Ascending aorta (tissue), 2 donors: ENCODE data around the gene AR. TPM values are rescaled to one million over a fixed set of nuclear protein-coding genes. Genes with fewer than 3 reads are reported as not detected.
"Not testable (repeated sequence)": the region's sequence is repeated elsewhere in the genome, so short reads cannot be mapped to it uniquely, and the experiment has no call there.

Experiments
- DNase-seq, 2 donors: peaks; one replicate each; pipeline ENCODE4 v3.0.0-alpha.2; 2019; ENCODE audit warnings: low spot score in 2 of 2
- H3K27ac ChIP-seq, 2 donors: fragments of 200-600 bp; sonication (generic); one replicate each; pipeline ENCODE4 v1.5.1; 2016 to 2017; ENCODE audit warnings: mild to moderate bottlenecking in 1 of 2
- H3K27me3 ChIP-seq: fragments of 200-600 bp; sonication (generic); one replicate; pipeline ENCODE4 v1.5.1; 2017
- H3K36me3 ChIP-seq, 2 donors: fragments of 200-600 bp; sonication (generic); one replicate each; pipeline ENCODE4 v1.5.1; 2016
- H3K4me1 ChIP-seq, 2 donors: fragments of 200-600 bp; sonication (generic); one replicate each; pipeline ENCODE4 v1.5.1; 2016 to 2017; ENCODE audit warnings: mild to moderate bottlenecking in 1 of 2
- H3K4me3 ChIP-seq, 2 donors: fragments of 200-600 bp; sonication (generic); one replicate each; pipeline ENCODE4 v1.5.1; 2016 to 2017; ENCODE audit warnings: mild to moderate bottlenecking in 1 of 2
- H3K9me3 ChIP-seq, 2 donors: fragments of 200-600 bp; sonication (generic); one replicate each; pipeline ENCODE4 v1.5.1; 2016
- CTCF ChIP-seq, 3 experiments: fragments of 200-600 bp in 2 of 3; fragments of 450-650 bp in 1 of 3; sonication (generic) in 2 of 3; IDR thresholded peaks; one replicate each; pipeline ENCODE4 v1.5.1; 2016 to 2019; ENCODE audit warnings: antibody characterized with exemption in 3 of 3, mild to moderate bottlenecking in 1 of 3, moderate library complexity in 1 of 3
- intact Hi-C: fragments of 100-400 bp; cut with DNase I; formaldehyde crosslinking; loops from one replicate; pipeline ENCODE4 v1.15.1; 2023
- total RNA-seq: library from RNA; depleted of rRNA; stranded (reverse); fragments of >200 nt; gene quantifications from one replicate; pipeline ENCODE4 v1.1.0, GENCODE V29; 2016

Gene AR
- total RNA-seq, 1 donor from 2014 or later: 16.3 TPM

DNA sequence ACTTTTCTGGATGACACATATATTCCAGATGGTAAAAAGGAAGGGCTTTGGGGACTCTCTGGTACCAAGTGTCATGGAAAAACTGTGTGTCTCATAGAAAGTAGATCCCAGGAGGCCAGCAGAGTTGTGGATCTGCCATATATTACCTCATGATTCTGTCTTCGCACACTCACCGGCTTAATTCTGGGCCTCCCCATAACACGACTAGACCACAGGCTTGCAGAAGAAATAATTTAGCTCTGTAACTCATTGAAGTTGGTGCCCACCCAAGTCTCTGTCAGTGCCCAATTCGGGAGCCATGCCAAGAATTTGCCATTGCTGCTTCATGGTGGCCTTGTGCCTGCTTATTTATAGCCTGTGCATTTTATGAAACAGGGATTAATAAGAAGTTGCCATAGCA, 104.5 kb downstream of the AR start:
- Histone ChIP-seq H3K9me3 (no peaks in the 10 kb centered on the region), H3K27ac (no peak overlapping the region), H3K4me1 (no peaks in the 10 kb centered on the region), H3K4me3 (no peak overlapping the region), H3K36me3 (no peaks in the 10 kb centered on the region), H3K27me3 (no peaks in the 10 kb centered on the region)
- TF ChIP-seq CTCF (IDR thresholded peaks at IDR 0.05): no peak
- intact Hi-C loops: no loop called here
- no peak for DNase-seq

DNA sequence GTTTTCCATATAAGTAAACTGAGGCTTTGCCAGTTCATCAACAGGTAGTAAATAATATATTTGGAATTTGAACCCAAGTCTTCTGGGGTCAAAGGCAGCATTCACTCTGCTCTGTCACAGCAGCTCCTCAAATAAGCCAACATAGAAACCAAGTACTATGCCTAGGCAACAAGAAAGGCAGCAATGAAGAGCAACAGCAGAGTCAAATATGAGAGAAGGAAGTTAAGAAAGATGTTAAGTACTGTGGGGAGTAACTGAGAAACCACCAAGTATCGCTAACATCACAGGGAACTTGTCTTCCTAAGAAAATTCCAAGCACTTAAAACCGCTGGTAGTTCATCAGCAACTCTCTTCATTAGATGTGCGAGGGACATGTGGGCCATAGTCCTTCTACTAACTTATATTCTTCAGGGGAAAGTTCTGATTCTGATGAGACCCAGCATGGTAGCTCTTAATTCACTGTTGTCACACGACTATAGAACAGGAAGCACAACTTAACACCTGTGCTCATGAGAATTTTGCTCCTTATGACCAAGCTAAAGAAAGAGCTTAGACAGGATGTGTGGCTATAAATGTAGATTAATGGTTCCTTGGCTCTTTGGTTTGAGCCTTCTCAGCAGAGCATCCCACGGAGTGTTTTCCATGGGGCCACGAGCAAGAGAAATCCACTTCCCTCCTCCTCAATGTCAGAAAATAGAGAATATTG, 107.8 kb downstream of the AR start:
- Histone ChIP-seq H3K9me3 (no peaks in the 10 kb centered on the region), H3K27ac (no peak overlapping the region), H3K27me3 (no peaks in the 10 kb centered on the region), H3K4me3 (no peak overlapping the region), H3K4me1 (no peaks in the 10 kb centered on the region), H3K36me3 (no peaks in the 10 kb centered on the region)
- TF ChIP-seq CTCF (IDR thresholded peaks at IDR 0.05): no peak
- no peak for DNase-seq
- intact Hi-C loops: no loop called here

- H3K27me3 ChIP-seq: no peaks in the 10 kb centered on the region
- H3K9me3 ChIP-seq: no peaks in the 10 kb centered on the region
- no peak for TF ChIP-seq CTCF (IDR thresholded peaks at IDR 0.05)
- intact Hi-C loops: no loop called here
- no peak overlapping the region for H3K4me3 ChIP-seq
- H3K4me1 ChIP-seq: no peaks in the 10 kb centered on the region
- DNase-seq: no peak
- no peaks in the 10 kb centered on the region for H3K36me3 ChIP-seq
- no peak overlapping the region for H3K27ac ChIP-seq
These were observed 108.7 kb downstream of the AR start for GRCh38 chrX:67652543-67652942.

- Histone ChIP-seq H3K4me3 (no peak overlapping the region), H3K9me3 (no peaks in the 10 kb centered on the region), H3K36me3 (no peaks in the 10 kb centered on the region), H3K27ac (no peak overlapping the region), H3K4me1 (no peaks in the 10 kb centered on the region), H3K27me3 (no peaks in the 10 kb centered on the region)
- TF ChIP-seq CTCF (IDR thresholded peaks at IDR 0.05): no peak
- DNase-seq: no peak
- intact Hi-C loops: no loop called here
These were observed 110.5 kb downstream of the AR start for GRCh38 chrX:67654301-67654700.

DNA sequence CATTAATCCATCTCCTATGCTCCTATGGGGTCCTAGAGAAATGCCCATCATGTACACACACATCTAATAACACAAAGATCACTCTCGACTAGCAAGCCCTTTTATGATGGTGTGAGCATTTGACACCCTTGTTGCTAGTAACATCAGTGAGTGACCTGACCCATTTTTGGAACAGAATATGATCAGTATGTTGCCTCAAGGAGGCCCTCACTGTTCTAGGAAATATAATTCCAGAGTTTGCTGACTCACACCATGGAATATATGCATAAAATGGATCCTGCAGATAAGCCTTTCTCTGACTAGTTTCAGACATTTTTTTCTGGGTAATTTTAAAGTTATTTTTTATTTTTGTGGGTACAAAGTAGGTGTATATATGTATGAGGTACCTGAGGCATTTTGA, 121.8 kb downstream of the AR start:
- H3K27me3 ChIP-seq: no peaks in the 10 kb centered on the region
- no peak overlapping the region for H3K4me3 ChIP-seq
- peaks cover 0 to 4% of the 10 kb centered on the region in 2 donors for H3K36me3 ChIP-seq
- no peak overlapping the region for H3K27ac ChIP-seq
- peaks cover 0 to 22% of the 10 kb centered on the region in 2 donors for H3K9me3 ChIP-seq
- intact Hi-C loops: no loop called here
- no peaks in the 10 kb centered on the region for H3K4me1 ChIP-seq
- no peak for TF ChIP-seq CTCF (IDR thresholded peaks at IDR 0.05)
- DNase-seq: no peak

GRCh38 chrX:67670717-67671116, 126.9 kb downstream of the AR start:
- H3K4me3 ChIP-seq, H3K4me1 ChIP-seq, H3K27me3 ChIP-seq, intact Hi-C loops, H3K27ac ChIP-seq, DNase-seq, H3K36me3 ChIP-seq, H3K9me3 ChIP-seq: not testable (repeated sequence)
